GM23338 (cell line): Measurements from ENCODE around the gene HPS4. TPM values are rescaled to one million over a fixed set of nuclear protein-coding genes. Genes with fewer than 3 reads are reported as not detected.

Experiments used
- ATAC-seq: fragments of 200-7000 bp; cut with Tn5 transposase; 3 replicates; pipeline ENCODE4 v1.9.1; 2020
- DNase-seq: peaks from one replicate; pipeline ENCODE4 v3.0.0-alpha.2; 2015; ENCODE audit warnings: low spot score
- H2AFZ ChIP-seq: fragments of 200-600 bp; sonication (generic); 2 replicates; pipeline ENCODE4 v1.8.0; 2016; ENCODE audit warnings: antibody characterized with exemption, mild to moderate bottlenecking, moderate library complexity
- H3F3A ChIP-seq: fragments of 200-600 bp; sonication (generic); replicated peaks from 2 replicates; pipeline ENCODE4 v1.8.0; 2017; ENCODE audit warnings: antibody characterized with exemption, mixed run types, low read depth
- H3K27ac ChIP-seq: fragments of 200-600 bp; sonication (generic); 2 replicates; pipeline ENCODE4 v1.6.1; 2016; ENCODE audit warnings: low read depth
- H3K27me3 ChIP-seq: fragments of 200-600 bp; sonication (generic); 2 replicates; pipeline ENCODE4 v1.8.0; 2016; ENCODE audit warnings: mild to moderate bottlenecking, mixed run types, moderate library complexity; ENCODE audit not compliant: insufficient read depth
- H3K36me3 ChIP-seq: fragments of 200-600 bp; sonication (generic); 2 replicates; pipeline ENCODE4 v1.8.0; 2016; ENCODE audit warnings: mild to moderate bottlenecking; ENCODE audit not compliant: insufficient read depth
- H3K4me1 ChIP-seq: fragments of 200-600 bp; sonication (generic); 2 replicates; pipeline ENCODE4 v1.8.0; 2016; ENCODE audit warnings: mild to moderate bottlenecking, moderate library complexity; ENCODE audit not compliant: insufficient read depth
- H3K4me2 ChIP-seq: fragments of 200-600 bp; sonication (generic); 2 replicates; pipeline ENCODE4 v1.7.1; 2017; ENCODE audit warnings: mixed run types
- H3K4me3 ChIP-seq: fragments of 200-600 bp; sonication (generic); 2 replicates; pipeline ENCODE4 v1.6.1; 2016; ENCODE audit warnings: mixed run types
- H3K79me2 ChIP-seq: fragments of 200-600 bp; sonication (generic); replicated peaks from 2 replicates; pipeline ENCODE4 v1.8.0; 2017; ENCODE audit warnings: mild to moderate bottlenecking; ENCODE audit not compliant: insufficient read depth
- H3K9me2 ChIP-seq: fragments of 200-600 bp; sonication (generic); 2 replicates; pipeline ENCODE4 v1.8.0; 2017; ENCODE audit not compliant: insufficient read depth
- H4K20me1 ChIP-seq: fragments of 200-600 bp; sonication (generic); replicated peaks from 2 replicates; pipeline ENCODE4 v1.8.0; 2017; ENCODE audit warnings: mild to moderate bottlenecking; ENCODE audit not compliant: insufficient read depth
- H3K27ac Mint-ChIP-seq: 2 replicates; pipeline ENCODE4 v1.8.0; 2020; ENCODE audit warnings: inconsistent platforms, mild to moderate bottlenecking, moderate library complexity, mixed read lengths
- H3K27me3 Mint-ChIP-seq: 3 replicates; pipeline ENCODE4 v1.8.0; 2022; ENCODE audit warnings: low read depth, mild to moderate bottlenecking, moderate library complexity, mixed read lengths, inconsistent platforms; ENCODE audit not compliant: insufficient read depth, poor library complexity
- H3K36me3 Mint-ChIP-seq: 3 replicates; pipeline ENCODE4 v1.8.0; 2021; ENCODE audit warnings: low read depth, mild to moderate bottlenecking, inconsistent platforms, moderate library complexity, mixed read lengths
- H3K4me1 Mint-ChIP-seq: 3 replicates; pipeline ENCODE4 v1.8.0; 2020; ENCODE audit warnings: mild to moderate bottlenecking, inconsistent platforms, mixed read lengths
- H3K4me3 Mint-ChIP-seq: 3 replicates; pipeline ENCODE4 v1.8.0; 2021; ENCODE audit warnings: moderate library complexity, mild to moderate bottlenecking, inconsistent platforms, mixed read lengths
- H3K9me3 Mint-ChIP-seq: 3 replicates; pipeline ENCODE4 v1.8.0; 2020; ENCODE audit warnings: moderate library complexity, mild to moderate bottlenecking, inconsistent platforms, mixed read lengths
- CREB1 ChIP-seq: fragments of 250-450 bp; sonication (Bioruptor Pico); IDR thresholded peaks from 2 replicates; pipeline ENCODE4 v1.5.0; 2020; ENCODE audit warnings: low read depth, mild to moderate bottlenecking, moderate library complexity
- CTCF ChIP-seq, 2 experiments: fragments of 200-600 bp in 1 of 2; sonication (generic) in 1 of 2; conservative IDR thresholded peaks; 2 replicates each; pipeline versions ENCODE4 v1.5.1 to v1.6.1; 2016 to 2017; ENCODE audit warnings: antibody characterized with exemption in 2 of 2, low read depth in 2 of 2, mild to moderate bottlenecking in 2 of 2, moderate library complexity in 1 of 2
- ETS1 ChIP-seq: IDR thresholded peaks from 2 replicates; pipeline ENCODE4 v1.6.1; 2016; ENCODE audit warnings: antibody characterized with exemption
- EZH2phosphoT487 ChIP-seq: fragments of 200-600 bp; sonication (generic); IDR thresholded peaks from one replicate; pipeline ENCODE4 v1.8.1; 2018; ENCODE audit warnings: antibody characterized with exemption; ENCODE audit not compliant: unreplicated experiment
- JUNB ChIP-seq: IDR thresholded peaks from one replicate; pipeline ENCODE4 v1.6.1; 2016; ENCODE audit warnings: antibody characterized with exemption; ENCODE audit not compliant: unreplicated experiment
- NANOG ChIP-seq: IDR thresholded peaks from 2 replicates; pipeline ENCODE4 v1.6.1; 2016; ENCODE audit warnings: antibody characterized with exemption, borderline replicate concordance
- REST ChIP-seq: IDR thresholded peaks from one replicate; pipeline ENCODE4 v1.6.1; 2018; ENCODE audit warnings: antibody characterized with exemption; ENCODE audit not compliant: unreplicated experiment
- ZNF114 ChIP-seq: fragments of 250-450 bp; sonication (Bioruptor Pico); IDR thresholded peaks from 2 replicates; pipeline ENCODE4 v1.5.0; 2020; ENCODE audit warnings: mild to moderate bottlenecking, moderate library complexity
- ZNF462 ChIP-seq: fragments of 250-450 bp; sonication (Bioruptor Pico); IDR thresholded peaks from 2 replicates; pipeline ENCODE4 v1.5.0; 2020; ENCODE audit warnings: mild to moderate bottlenecking, moderate library complexity
- polyA plus RNA-seq: library from polyadenylated mRNA; unstranded; fragments of >200 nt; fragmentation: Nextera tagmentation; extraction: Ambion mirVana; gene quantifications from 2 replicates; pipeline ENCODE4 v1.2.1, GENCODE V29; 2016
- total RNA-seq: library from RNA; depleted of rRNA; stranded (reverse); fragments of >200 nt; shearing (Covaris generic); gene quantifications from 2 replicates; pipeline ENCODE4 v1.2.3, GENCODE V29; 2014

Gene HPS4
- total and polyA plus RNA-seq, 2 experiments from 2014 or later, result 20.3 to 49.4 TPM

- Histone ChIP-seq H2AFZ (no peak overlapping the region), H3K4me2 (no peak overlapping the region), H3F3A (peaks cover 11% of the 10 kb centered on the region; the same call in 1 of the 2 replicates), H4K20me1 (no peaks in the 10 kb centered on the region; the same call in none of the 2 replicates), H3K4me1 (no peaks in the 10 kb centered on the region), H3K9me2 (no peaks in the 10 kb centered on the region), H3K27me3 (no peaks in the 10 kb centered on the region), H3K27ac (no peak overlapping the region), H3K4me3 (no peak overlapping the region), H3K36me3 (peaks cover 16% of the 10 kb centered on the region), H3K79me2 (peaks cover 15% of the 10 kb centered on the region; the same call in 1 of the 2 replicates)
- no peak for DNase-seq
- Mint-ChIP-seq H3K4me3 (no peak overlapping the region), H3K9me3 (no peaks in the 10 kb centered on the region), H3K27ac (no peak overlapping the region), H3K27me3 (peaks cover 3% of the 10 kb centered on the region), H3K36me3 (peaks cover 61% of the 10 kb centered on the region), H3K4me1 (peaks cover 6% of the 10 kb centered on the region; the same call in 2 of the 3 replicates)
- TF ChIP-seq REST, result no peak
- TF ChIP-seq CREB1 (CRISPR knock-in tag), result no peak
- TF ChIP-seq NANOG, result no peak
- TF ChIP-seq EZH2phosphoT487, result no peak
- ATAC-seq, result no peak
Measured at GRCh38 chr22:26462641-26463040, 20.9 kb downstream of the HPS4 start.

GRCh38 chr22:26462051-26462450, 21.5 kb downstream of the HPS4 start:
- Histone ChIP-seq H3K36me3 (peaks cover 16% of the 10 kb centered on the region), H3K27ac (no peak overlapping the region), H3K9me2 (no peaks in the 10 kb centered on the region), H3K4me1 (no peaks in the 10 kb centered on the region), H4K20me1 (no peaks in the 10 kb centered on the region; the same call in none of the 2 replicates), H2AFZ (no peak overlapping the region), H3K27me3 (no peaks in the 10 kb centered on the region), H3K79me2 (peaks cover 15% of the 10 kb centered on the region; the same call in 1 of the 2 replicates), H3K4me3 (no peak overlapping the region), H3F3A (peaks cover 11% of the 10 kb centered on the region; the same call in 1 of the 2 replicates), H3K4me2 (no peak overlapping the region)
- no peaks in the 10 kb centered on the region for H3K9me3 Mint-ChIP-seq
- H3K4me1 Mint-ChIP-seq, result peaks cover 6% of the 10 kb centered on the region; the same call in 2 of the 3 replicates
- H3K27ac Mint-ChIP-seq, result no peak overlapping the region
- DNase-seq (no peak), ATAC-seq (no peak)
- H3K27me3 Mint-ChIP-seq, result peaks cover 3% of the 10 kb centered on the region
- peaks cover 60% of the 10 kb centered on the region for H3K36me3 Mint-ChIP-seq
- H3K4me3 Mint-ChIP-seq, result no peak overlapping the region
- TF ChIP-seq ZNF114 (CRISPR knock-in tag), result no peak
- no peak for TF ChIP-seq ZNF462
- no peak for TF ChIP-seq CTCF (conservative IDR thresholded peaks at IDR 0.05; ENCODE audit: low read depth in 2 of 2)
- no peak for TF ChIP-seq JUNB
- no peak for TF ChIP-seq ETS1
